Activated T-helper 17 cell treated with anti-CD3 and anti-CD28 coated beads, Interleukin-2, amount 50 U/mL, for 72 hours (primary cell): Measurements from ENCODE around the gene CFB. TPM values are rescaled to one million over a fixed set of nuclear protein-coding genes. Genes with fewer than 3 reads are reported as not detected.
"Not testable (repeated sequence)": the region's sequence is repeated elsewhere in the genome, so short reads cannot be mapped to it uniquely, and the experiment has no call there.

Experiments
- ATAC-seq: fragments of 150-1000 bp; cut with Tn5 transposase; replicated peaks from 2 replicates; pipeline ENCODE4 v1.10.0; 2021; ENCODE audit warnings: mild to moderate bottlenecking, moderate library complexity
- H3K27ac Mint-ChIP-seq: one replicate; pipeline ENCODE4 v1.8.0; 2022; ENCODE audit warnings: mixed read lengths
- H3K27me3 Mint-ChIP-seq: one replicate; pipeline ENCODE4 v1.8.0; 2022; ENCODE audit warnings: mixed read lengths
- H3K36me3 Mint-ChIP-seq: one replicate; pipeline ENCODE4 v1.8.0; 2022; ENCODE audit warnings: low read depth, mild to moderate bottlenecking, mixed read lengths
- H3K4me1 Mint-ChIP-seq: one replicate; pipeline ENCODE4 v1.8.0; 2022; ENCODE audit warnings: mixed read lengths
- H3K4me3 Mint-ChIP-seq: one replicate; pipeline ENCODE4 v1.8.0; 2022; ENCODE audit warnings: mild to moderate bottlenecking, mixed read lengths
- H3K9me3 Mint-ChIP-seq: one replicate; pipeline ENCODE4 v1.8.0; 2022; ENCODE audit warnings: mixed read lengths
- total RNA-seq, 2 donors: library from RNA; stranded (reverse); gene quantifications; one replicate each; pipeline ENCODE4 v1.2.3, GENCODE V29; 2022

CFB gene
- total RNA-seq, 2 donors from 2014 or later = 1.5 TPM; not detected in 1

DNA sequence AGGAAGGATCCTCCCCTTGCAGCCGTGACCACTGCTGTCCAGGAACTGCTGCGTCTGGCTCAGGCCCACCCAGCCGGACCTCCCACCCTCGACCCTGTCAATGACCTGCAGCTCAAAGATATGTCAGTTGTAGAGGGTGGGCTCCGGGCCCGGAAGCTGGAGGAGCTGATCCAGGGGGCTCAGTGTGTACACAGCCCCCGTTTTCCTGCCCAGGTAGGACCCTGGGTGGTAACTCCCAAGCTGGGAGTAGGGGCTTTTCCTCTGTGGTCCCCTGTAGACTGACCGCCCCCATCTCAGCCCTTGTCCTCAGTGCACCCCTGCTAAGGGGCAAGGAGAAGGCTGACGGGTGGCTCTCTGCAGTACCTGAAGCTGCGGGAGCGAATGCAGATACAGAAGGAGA is 22.4 kb downstream of the CFB start:
- Mint-ChIP-seq H3K36me3 (peaks cover 89% of the 10 kb centered on the region), H3K4me1 (peaks cover 17% of the 10 kb centered on the region), H3K27ac (no peak overlapping the region), H3K9me3 (no peaks in the 10 kb centered on the region), H3K4me3 (no peak overlapping the region), H3K27me3 (no peaks in the 10 kb centered on the region)
- no peak for ATAC-seq

- ATAC-seq = no peak
- Mint-ChIP-seq H3K27ac (peak overlapping the region; percentile 95), H3K4me1 (peaks cover 20% of the 10 kb centered on the region), H3K9me3 (no peaks in the 10 kb centered on the region), H3K36me3 (peaks cover 89% of the 10 kb centered on the region), H3K4me3 (peak overlapping the region; percentile 93), H3K27me3 (no peaks in the 10 kb centered on the region)
Observed at GRCh38 chr6:31968791-31969711, 23.2 kb downstream of the CFB start.

GRCh38 chr6:31969712-31970603 is 24.1 kb downstream of the CFB start:
- H3K4me3 Mint-ChIP-seq = peak overlapping the region; percentile 93
- peaks cover 88% of the 10 kb centered on the region for H3K36me3 Mint-ChIP-seq
- H3K27me3 Mint-ChIP-seq = no peaks in the 10 kb centered on the region
- ATAC-seq = no peak
- peaks cover 20% of the 10 kb centered on the region for H3K4me1 Mint-ChIP-seq
- no peaks in the 10 kb centered on the region for H3K9me3 Mint-ChIP-seq
- H3K27ac Mint-ChIP-seq = peak overlapping the region; percentile 95

GRCh38 chr6:31970604-31971271 is 24.8 kb downstream of the CFB start:
- Mint-ChIP-seq H3K36me3 (peaks cover 80% of the 10 kb centered on the region), H3K27me3 (no peaks in the 10 kb centered on the region), H3K4me3 (peak overlapping the region; percentile 93), H3K9me3 (no peaks in the 10 kb centered on the region), H3K27ac (peak overlapping the region; percentile 95), H3K4me1 (peaks cover 20% of the 10 kb centered on the region)
- no peak for ATAC-seq

DNA sequence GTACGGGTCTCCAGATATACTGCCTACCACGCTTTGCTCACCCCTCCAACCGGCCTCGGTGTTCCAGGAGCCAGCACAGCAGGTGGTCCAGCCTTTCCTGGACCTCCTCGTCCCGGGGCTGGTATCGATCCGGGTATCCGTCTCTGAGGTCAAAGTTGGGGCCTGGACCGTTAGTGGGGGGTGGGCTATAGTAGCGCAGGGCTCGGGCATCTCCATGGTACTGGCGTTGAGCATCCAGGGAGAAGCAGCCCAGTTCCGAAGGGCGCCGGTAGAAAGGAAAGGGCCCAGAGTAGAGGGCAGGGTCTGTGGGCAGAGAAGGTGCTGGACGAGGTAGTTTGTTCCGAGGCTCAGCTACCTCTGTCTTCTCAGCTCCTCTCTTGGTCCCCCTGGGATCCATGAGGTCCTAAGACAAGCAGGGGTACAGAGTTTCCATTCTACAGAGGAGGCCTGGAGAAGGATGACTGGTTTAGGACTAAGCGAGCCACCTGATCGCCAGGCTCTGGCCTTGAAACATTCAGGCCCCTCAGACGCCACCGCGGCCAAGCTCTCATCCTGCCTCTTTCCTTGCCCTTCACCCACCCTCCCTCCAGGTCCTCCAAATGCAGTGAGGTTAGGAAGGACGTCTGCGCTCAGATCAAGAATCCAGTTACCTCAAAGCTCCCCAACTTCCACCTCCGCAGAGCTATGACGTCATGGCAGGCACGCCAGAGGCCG is 25.5 kb downstream of the CFB start:
- no peaks in the 10 kb centered on the region for H3K9me3 Mint-ChIP-seq
- H3K4me3 Mint-ChIP-seq = peak overlapping the region; percentile 93
- H3K27ac Mint-ChIP-seq = peak overlapping the region; percentile 95
- no peak for ATAC-seq
- H3K36me3 Mint-ChIP-seq = peaks cover 73% of the 10 kb centered on the region
- no peaks in the 10 kb centered on the region for H3K27me3 Mint-ChIP-seq
- peaks cover 20% of the 10 kb centered on the region for H3K4me1 Mint-ChIP-seq

GRCh38 chr6:31971993-31972708 is 26.3 kb downstream of the CFB start, which contains the start of gene DXO:
DXO (minus strand) TSS chr6:31972138; CDS start chr6:31971675, 463 bp downstream.
- Mint-ChIP-seq H3K4me1 (peaks cover 20% of the 10 kb centered on the region), H3K36me3 (peaks cover 66% of the 10 kb centered on the region), H3K27me3 (no peaks in the 10 kb centered on the region), H3K27ac (peak within 1 kb of the TSS; percentile 95), H3K9me3 (no peaks in the 10 kb centered on the region), H3K4me3 (peak within 1 kb of the TSS; percentile 93)
- ATAC-seq = peak; percentile 92

DNA sequence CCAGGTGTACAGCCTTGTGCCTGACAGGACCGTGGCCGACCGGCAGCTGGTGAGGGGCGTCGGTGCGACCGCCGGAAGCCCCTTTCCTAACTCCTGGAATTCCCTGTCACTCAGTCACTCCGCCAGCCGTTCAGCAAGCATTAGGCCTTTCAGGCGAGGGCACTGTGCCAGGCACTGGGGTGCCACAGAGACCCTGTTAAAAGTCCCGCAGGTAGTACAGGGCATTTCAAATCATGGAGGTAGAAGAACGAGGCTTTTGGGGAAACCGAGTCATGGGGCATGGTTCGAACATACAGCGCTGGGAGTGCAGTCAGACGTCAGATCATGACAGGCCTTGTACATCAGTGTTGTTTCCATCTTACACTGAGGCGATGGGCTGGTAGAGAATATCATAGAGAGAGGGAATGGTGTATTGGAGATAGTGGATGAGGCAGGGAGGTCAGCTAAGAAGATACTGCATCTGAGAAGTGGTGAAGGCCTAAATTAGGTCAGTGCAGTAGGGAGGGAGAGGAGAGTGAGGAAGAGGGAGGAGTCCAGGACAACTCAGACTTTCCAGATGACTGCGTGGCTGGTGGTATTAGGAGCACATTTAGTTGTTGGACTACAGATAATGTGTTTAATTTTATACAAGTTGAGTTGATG is 26.9 kb downstream of the CFB start:
- ATAC-seq = no peak

DNA sequence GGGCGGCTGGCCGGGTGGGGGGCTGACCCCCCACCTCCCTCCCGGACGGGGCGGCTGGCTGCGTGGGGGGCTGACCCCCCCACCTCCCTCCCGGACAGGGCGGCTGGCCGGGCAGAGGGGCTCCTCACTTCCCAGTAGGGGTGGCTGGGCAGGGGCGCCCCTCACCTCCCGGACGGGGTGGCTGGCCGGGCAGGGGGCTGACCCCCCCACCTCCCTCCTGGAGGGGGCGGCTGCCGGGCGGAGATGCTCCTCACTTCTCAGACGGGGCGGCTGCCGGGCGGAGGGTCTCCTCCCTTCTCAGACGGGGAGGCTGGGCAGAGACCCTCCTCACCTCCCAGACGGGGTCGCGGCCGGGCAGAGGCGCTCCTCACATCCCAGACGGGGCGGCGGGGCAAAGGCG is 30.2 kb downstream of the CFB start:
- not testable (repeated sequence) for H3K9me3 Mint-ChIP-seq, ATAC-seq, H3K27me3 Mint-ChIP-seq, H3K27ac Mint-ChIP-seq, H3K4me3 Mint-ChIP-seq
- H3K4me1 Mint-ChIP-seq = peaks cover 10% of the 10 kb centered on the region
- peaks cover 42% of the 10 kb centered on the region for H3K36me3 Mint-ChIP-seq

More for the DNA sequence above, 26.9 kb downstream of the CFB start:
- H3K36me3 Mint-ChIP-seq = peaks cover 59% of the 10 kb centered on the region
- no peaks in the 10 kb centered on the region for H3K27me3 Mint-ChIP-seq
- peak overlapping the region; percentile 95 for H3K27ac Mint-ChIP-seq
- peaks cover 20% of the 10 kb centered on the region for H3K4me1 Mint-ChIP-seq
- no peaks in the 10 kb centered on the region for H3K9me3 Mint-ChIP-seq
- H3K4me3 Mint-ChIP-seq = peak overlapping the region; percentile 93

GRCh38 chr6:31977816-31978431 is 32.0 kb downstream of the CFB start:
- Mint-ChIP-seq H3K27ac (no peak overlapping the region), H3K4me1 (peaks cover 7% of the 10 kb centered on the region), H3K27me3 (no peaks in the 10 kb centered on the region), H3K36me3 (peaks cover 28% of the 10 kb centered on the region), H3K9me3 (no peaks in the 10 kb centered on the region), H3K4me3 (no peak overlapping the region)
- ATAC-seq = no peak

- Mint-ChIP-seq H3K4me3 (no peak overlapping the region), H3K4me1 (no peaks in the 10 kb centered on the region), H3K27ac (peak overlapping the region; percentile 73), H3K9me3 (no peaks in the 10 kb centered on the region), H3K27me3 (no peaks in the 10 kb centered on the region), H3K36me3 (peaks cover 19% of the 10 kb centered on the region)
- ATAC-seq = no peak
Observed at GRCh38 chr6:31978831-31979230, 32.9 kb downstream of the CFB start.

- no peak for ATAC-seq
- Mint-ChIP-seq H3K4me3 (no peak overlapping the region), H3K4me1 (no peaks in the 10 kb centered on the region), H3K9me3 (no peaks in the 10 kb centered on the region), H3K27me3 (no peaks in the 10 kb centered on the region), H3K36me3 (peaks cover 13% of the 10 kb centered on the region), H3K27ac (peak overlapping the region; percentile 73)
Observed at GRCh38 chr6:31979238-31979898, 33.5 kb downstream of the CFB start.

- not testable (repeated sequence) for H3K4me1 Mint-ChIP-seq, H3K27me3 Mint-ChIP-seq, H3K4me3 Mint-ChIP-seq, H3K9me3 Mint-ChIP-seq, H3K36me3 Mint-ChIP-seq, ATAC-seq
- peak overlapping the region; percentile 73 for H3K27ac Mint-ChIP-seq
Observed at GRCh38 chr6:31980195-31980876, 34.4 kb downstream of the CFB start.
